GM18517 (cell line): ENCODE results near the gene PTPRN2.

ENCODE experiments used
- ATAC-seq: cut with Tn5 transposase; IDR thresholded peaks from one replicate; pipeline ENCODE4 v1.9.1; 2021; ENCODE audit warnings: mild to moderate bottlenecking, moderate library complexity; ENCODE audit not compliant: unreplicated experiment

Gene PTPRN2

DNA sequence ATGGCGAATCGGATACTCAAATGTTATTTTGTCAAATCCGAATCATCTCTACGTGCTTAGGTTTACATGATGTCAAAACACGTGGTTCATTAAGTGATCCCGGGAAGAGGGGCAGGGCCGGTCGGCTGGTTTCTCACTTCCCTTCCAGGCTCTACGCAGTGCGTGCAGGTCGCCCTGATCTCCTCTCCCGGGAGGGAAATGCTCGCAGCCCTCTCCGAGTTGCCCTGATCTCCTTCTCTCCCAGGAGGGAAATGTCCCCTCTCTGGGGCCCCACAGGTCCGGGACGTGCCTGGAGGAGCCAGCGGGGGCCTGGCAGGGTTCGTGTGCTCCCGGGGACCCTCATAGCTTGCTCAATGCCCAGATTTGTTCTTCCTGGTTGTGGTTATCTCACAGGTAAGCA, 1048.1 kb downstream of the PTPRN2 start:
- ATAC-seq: no peak

DNA sequence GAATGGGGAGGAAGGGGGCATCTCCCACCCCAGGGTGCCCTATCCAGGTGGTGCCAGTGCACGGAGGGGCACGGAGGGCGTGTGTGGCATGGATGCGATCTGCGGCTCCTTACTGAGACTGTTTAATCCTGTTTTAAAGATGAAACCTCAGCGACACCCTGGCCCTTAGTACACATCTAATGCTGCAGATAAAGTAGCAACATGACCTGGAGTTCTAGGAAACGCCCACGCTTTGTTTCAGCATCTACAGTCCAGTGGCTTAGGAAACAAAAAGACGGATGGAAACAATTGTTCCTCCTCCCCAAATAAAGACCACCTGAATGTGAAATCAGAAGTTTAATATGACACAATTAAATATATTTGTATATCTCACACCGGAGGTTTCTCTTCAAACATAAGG, 1048.9 kb downstream of the PTPRN2 start:
- ATAC-seq: no peak

DNA sequence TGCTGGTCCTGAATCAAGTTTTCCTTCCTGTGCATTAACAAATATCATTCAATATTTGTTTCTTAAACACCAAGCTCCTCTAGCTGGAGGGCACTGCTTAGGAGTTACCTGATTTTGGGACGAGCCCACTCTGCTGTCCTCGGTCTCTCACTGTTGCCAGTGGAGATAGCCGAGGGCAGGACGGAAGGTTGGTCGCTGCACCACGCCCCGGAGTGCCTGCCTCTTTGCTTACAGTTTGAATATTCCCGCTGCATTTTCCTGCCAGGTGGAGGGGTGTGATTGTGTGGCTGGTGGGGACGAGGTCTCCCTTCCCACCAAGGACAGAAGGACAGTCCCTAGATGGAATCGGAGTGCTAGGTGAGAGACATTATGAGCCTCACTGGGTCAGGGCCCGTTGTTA, 1049.3 kb downstream of the PTPRN2 start:
- ATAC-seq: no peak

DNA sequence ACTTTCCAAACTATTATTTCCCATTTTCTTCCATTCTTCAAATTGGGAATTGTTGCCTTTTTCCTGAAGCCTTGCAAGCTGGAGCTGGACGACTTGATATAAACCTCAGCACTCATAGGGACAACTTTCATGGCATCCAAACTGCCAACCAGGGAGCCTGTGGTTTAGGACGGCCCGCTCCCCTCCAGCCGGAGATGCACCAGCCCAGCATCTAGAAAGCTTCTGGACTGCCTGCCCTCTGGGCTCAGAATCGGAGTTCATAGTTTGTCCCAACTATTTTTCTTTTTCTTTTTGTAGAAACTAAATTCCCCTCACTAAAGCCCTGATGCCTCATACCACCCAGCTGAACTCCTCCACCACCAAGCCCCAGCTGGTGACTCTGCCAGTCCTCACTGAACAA, 1050.6 kb downstream of the PTPRN2 start:
- ATAC-seq: no peak

DNA sequence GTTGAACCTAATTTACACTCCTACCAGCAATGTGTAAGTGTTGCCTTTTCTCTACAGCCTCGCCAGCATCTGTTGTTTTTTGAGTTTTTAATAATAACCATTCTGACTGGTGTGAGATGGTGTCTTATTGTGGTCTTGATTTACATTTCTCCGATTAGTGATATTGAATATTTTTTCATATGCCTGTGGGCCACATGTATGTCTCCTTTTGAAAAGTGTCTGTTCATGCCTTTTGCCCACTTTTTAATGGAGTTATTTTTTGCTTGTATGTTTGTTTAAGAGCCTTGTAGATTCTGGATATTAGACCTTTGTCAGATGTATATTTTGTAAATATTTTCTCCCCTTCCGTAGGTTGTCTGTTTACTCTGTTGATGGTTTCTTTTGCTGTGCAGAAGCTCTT, 1055.6 kb downstream of the PTPRN2 start:
- no peak for ATAC-seq

DNA sequence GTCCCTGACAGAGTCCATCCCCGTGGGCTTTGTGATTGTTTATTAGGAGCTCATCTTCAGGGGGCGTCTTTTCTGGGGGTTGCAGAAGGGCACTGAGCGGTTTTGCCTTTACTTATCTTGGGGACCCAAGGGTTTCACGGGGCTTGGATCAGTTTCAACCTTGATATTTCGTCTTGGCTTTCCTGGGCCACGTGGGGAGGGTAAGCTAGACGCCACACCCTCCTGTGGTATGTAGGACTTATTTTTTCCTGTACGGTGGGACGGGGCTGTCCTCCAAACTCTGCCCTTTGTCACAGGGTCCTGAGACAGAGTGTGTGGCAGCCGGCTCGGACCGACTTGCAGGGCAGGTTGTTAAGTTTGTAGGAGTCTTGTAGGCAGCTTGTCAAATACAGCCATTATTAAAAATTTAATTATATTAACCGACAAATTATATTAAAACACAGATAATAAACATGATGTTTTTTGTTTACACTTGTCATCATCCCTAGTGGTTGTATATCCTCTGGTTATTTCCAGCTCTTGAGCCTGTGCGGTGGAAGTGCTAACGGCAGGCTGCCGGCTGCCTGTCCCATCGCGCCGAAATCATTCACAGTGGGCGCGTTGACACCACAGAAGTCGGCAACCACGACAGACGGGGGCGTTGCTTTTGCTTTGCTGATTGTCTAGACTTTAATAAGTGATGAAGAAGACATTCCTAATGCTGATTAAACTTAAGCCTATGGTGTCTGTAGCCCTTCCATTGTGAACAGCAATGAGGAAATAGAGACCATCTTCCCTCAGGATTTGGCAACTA, 1057.7 kb downstream of the PTPRN2 start:
- ATAC-seq: no peak

DNA sequence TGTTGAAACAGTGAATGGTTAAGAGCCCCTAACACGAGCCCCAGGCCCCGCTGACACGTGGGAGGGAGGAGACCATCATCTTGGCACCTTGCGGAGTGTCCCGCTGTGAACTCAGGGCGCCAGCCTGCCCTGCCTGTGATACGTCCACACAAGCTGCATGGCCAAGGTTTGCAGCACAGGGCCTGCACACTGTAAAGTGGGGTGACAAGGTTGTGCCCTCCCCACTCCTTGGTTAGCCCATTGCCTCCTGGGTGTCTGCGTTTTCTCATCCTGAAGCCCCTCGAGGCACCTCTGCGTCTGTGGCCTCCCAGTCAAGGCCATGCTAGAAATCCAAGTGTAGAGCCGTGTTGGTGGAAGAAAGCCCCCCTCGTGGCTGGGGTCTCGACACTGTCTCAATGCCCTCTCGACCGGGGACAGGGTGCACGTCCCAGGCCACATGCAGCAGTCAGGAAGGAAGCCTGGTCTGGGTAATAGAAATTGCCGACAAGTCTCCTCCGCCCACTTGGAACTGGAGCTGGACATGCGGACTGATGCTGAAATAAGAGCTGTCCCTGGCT, 1058.8 kb downstream of the PTPRN2 start:
- ATAC-seq: no peak

DNA sequence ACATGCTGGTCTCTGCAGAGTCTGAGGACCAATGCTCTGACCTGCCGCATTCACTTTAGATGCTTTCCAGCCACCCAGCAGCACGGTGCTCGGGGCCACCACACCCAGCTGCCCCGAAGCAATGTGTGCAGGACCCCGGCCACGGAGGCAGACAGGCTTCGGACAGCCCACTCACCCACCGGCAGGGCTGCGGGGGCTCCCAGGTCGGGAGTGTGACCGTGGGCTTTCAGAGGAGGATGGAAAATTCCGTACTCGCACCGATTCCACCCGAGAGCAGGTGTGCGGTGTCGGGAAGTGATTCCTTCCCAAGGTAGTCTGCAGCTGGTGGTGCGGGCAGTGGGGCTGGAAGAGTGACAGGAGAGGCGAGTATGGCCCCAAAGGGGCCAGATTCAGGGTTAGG, 1059.9 kb downstream of the PTPRN2 start:
- ATAC-seq: no peak

DNA sequence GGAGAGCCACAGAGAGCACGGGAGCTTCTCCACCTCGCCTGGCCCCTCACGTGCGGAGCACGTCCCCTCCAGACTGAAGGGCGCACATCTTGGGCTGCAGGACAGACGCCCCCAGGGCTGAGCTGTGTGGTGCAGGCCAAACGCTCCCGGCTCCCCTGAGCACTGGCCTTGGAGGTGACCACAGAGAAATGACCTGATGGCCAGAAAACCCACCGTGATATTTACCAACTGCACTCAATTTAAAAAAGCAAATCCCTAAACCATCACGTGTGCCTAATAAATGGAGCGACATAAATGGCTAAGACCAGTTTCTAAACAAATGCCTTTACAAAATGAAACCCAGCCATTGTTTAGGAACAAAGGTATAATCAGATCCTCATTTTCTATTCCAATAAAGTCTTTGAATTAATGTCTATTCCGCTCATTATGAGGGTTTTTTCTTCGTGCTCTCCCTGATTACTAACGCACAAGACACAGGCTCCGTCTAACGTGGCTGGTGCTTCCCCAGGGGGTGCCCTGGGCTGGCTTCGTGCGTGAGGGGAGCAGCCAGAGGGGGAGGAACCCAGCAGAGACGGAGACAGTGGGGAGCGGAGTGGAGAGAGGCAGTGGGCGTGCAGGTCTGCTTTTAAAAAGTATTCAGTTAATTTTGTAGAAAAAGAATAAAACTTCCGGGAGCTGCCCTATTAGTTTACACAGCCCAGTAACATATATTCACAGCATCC, 1060.5 kb downstream of the PTPRN2 start:
- no peak for ATAC-seq

DNA sequence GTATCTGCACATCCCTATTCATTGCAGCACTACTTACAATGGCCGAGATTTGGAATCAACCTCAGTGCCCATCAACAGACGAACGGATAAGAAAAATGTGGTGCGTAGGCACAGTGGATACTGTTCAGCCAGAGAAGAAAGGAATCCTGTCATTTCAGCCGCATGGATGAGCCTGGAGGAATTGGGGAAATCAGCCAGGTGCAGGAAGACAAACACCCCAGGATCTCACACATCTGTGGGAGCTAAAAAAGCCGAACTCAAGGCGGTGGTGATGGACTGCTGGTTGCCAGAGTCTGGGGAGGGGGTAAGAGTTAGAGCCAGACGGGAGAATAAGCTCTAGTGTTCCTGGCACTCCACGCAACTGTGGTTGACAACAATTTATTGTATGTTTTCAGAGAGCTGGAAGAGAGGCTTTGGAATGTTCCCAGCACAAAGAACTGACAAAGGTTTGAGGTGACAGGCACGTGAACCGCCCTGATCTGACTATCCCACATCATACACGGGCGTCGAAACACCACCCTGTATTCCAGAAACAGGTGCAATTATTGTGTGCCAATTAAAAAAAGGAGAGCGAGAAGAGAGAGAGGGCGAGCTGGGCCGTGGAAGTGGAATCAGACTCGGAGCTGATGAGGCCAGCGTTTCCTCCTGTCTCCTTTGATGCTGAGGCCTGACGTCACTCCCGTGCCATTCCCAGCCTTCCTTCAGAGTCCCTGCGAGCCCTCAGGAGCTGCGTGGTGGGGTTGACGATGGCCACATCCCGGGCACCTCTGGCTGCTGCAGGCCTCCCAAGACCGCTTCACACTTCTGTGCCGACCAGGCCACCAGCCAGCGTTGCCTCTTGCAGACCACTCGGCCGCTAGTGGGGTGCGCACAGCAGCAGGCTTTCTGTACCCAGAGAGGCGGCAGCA, 1061.4 kb downstream of the PTPRN2 start:
- no peak for ATAC-seq

DNA sequence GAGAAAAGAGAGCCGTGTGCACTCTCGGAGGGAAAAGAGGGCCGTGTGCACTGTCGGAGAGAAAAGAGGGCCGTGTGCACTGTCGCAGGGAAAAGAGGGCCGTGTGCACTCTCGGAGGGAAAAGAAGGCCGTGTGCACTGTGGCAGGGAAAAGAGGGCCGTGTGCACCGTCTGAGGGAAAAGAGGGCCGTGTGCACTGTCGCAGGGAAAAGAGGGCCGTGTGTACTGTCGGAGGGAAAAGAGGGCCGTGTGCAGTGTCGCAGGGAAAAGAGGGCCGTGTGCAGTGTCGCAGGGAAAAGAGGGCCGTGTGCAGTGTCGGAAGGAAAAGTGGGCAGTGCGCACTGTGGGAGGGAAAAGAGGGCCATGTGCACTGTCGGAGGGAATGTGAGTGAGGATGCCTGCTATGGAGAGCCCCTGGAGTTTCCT, 1062.1 kb downstream of the PTPRN2 start:
- no peak for ATAC-seq

DNA sequence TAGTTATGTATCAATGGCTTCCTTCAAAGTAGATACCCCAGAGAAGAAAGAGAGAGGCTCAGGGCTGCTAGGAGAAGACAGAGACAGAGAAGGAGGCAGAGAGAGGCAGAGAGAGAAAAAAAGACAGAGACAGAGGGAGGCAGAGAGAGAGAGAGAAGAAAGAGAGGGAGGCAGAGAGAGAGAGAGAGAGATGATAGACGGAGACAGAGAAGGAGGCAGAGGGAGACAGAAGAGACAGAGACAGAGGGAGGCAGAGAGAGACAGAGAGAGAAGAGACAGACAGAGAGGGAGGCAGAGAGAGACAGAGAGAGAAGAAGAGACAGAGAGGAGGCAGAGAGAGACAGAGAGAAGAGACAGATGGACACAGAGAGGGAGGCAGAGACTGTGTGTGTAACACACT, 1062.9 kb downstream of the PTPRN2 start:
- no peak for ATAC-seq

DNA sequence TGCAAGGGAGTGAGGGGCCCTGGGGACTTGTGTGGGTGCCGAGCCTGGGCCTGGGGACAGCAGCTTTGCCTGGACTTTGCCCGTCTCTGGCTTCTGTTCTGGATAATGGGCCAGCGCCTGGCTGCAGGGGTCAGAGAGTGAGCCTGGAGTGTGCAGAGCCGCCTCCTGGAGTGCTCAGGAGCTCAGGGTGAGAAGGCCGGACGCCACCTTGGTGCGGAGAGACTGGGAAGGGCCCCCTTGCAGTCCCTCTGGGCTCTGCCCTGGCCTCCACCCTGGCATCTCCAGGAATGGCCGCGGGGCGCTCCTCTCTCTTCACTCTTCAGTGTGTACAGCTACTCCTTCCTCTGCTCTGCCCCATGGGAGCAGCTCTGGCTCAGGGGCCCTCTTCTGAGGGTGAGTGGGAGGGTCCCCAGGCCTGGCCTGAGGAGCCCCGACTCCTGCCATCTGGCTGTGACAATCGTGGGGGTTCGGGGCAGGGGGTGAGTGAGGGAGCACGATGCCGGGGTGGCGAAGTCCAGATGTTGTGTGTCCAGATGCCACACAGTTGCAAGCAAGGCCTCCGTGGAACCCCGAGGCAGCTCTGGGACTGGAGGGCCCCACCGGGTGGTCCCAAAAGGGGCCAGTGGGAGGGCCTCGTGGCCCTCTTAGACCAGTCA, 1063.7 kb downstream of the PTPRN2 start:
- no peak for ATAC-seq

DNA sequence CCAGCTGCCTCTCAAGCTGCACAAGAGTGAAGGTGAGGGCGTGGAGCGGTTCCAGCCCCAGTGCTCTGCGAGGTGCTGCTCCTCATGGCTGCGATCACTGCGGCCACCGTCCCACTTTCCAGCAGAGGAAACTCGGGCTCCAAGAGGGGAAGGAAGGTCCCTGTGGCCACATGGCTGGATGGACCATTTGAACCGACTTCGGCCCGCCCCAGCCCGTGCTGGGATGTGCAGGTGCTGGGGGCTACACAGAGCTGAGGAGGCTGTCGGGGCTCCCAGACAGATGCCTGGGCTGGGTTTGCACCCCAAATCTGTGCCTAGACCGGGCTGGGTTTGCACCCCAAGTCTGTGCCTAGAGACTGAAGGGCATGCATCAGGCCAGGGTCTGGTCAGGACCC, 1064.3 kb downstream of the PTPRN2 start:
- no peak for ATAC-seq

DNA sequence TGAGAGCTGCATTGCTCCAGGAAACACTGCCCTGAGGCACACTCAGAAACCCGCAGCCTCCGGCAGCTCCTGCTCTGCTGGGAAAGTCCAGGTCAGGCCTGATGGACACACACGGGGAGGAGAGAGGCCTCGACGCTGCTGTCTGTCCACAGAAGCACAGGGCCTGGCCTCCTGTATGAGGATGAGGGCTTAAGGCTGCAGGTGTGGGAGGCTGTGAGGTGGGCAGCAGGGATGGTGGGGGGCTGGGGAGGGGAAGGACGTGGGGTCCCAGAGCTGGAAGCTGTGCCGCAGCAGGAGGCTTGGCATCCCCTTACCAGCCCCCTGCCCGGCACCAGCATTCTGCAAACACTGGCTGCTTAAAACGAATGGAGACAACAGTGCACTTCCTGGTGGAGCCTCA, 1064.7 kb downstream of the PTPRN2 start:
- ATAC-seq: no peak

DNA sequence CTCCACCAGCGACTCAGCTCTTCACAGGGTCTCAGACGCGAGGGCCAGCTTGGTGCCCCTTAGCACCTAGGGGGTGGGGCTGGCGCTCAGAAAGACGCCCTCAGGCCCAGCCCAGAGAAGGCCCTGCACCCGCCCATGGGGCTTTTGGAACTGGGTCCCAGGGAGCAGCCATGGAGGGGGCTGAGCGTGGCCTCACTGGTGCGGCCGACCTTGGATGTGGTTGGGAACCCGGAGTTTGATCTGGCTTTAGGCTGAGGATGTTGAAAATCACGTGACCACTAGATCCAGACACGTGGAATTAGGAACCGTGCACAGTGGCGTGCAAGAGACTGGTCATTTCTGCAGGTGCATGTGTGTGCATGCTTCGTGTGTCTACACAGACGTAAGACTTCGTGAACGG, 1065.4 kb downstream of the PTPRN2 start:
- no peak for ATAC-seq

DNA sequence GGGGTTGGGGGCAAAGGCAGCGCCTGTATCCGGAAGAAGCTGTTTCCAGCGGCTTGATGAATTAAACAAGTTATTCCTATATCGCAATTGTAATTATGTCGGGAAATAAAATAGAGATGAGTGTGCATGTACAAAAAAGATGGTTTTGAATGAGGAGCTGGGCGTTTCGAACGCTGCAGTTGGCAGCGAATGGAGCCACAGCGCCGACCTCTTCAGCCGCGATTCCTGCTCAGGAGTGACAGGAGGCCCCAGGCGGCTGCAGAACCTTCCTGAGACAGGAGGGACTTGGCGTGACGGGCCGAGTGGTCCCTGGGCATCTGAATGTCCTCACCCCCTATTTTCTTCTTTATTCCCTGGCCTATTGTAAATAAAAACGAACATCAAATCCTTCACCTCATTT, 1065.9 kb downstream of the PTPRN2 start:
- ATAC-seq: no peak

DNA sequence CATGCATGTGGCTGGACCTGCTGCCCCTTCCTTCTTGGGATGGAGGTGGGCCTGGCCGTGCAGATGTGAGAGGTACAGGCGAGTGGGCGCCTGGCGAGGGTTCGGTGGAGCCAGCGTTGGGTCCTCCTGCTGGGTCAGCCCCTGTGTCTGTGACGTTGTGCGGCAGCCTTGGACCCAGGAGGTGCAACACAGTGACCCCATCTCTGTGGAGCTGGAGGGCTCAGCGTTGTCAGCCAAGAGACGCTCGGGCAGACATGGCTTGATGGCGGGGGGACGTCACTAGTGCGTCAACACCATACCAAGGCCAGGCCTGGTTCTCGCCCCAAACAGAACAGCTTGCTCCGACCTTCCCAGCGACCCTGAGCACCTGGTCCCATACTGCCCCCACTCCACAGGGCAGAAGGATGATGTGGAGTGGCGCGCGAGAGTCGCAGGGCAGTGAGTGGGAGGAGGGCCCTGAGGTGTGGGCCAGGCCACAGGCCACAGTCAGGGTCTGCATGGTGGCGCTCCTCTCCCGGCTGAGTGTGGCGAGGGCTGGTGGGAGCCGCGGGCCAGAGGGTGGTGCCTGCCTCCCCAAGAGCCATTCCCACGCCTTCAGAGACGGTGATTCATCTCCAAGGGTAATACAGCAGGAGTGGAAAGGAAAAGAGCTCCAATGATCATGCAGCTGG, 1066.4 kb downstream of the PTPRN2 start:
- ATAC-seq: no peak

DNA sequence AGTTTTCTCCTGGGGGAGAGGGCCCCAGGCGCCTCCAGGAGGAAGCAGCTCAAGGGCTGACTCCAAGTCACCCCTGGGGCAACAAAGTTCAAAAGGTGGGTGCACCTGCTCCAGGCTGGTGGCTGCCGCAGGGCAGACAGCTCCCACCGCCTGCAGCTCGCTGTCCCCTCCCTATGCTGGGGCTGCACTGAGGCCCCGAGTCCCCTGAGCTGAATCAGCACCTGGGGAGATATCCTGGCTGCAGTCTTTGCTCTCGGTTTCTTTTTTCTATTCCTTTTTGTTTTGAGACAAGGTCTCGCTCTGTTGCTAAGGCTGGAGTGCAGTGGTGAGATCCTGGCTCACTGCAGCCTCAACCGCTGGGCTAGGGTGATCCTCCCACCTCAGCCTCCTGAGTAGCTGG, 1067.4 kb downstream of the PTPRN2 start:
- ATAC-seq: peak; percentile 99

DNA sequence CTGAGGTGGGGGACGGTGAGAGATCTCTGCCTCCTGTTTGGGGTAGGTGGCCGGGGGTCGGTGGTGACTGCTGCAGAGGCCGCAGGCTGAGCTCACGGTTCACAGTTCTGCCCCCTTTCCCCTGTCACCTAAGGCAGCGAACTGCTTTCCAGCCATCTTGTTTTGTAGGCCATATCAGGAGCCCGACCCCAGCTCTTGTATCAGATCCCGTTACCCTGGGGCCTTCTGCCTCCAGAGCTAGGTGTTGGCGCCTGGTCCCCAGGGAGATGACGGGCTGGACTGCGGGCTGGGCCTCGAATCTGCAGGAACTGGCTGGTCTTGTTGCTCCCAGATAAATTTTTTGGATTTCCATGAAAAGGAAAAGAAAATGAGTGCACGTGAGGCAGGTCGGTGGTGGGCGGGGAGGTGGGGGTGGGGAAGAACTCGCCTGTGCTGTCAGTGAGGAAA, 1067.8 kb downstream of the PTPRN2 start:
- ATAC-seq: no peak
